ENCODE results near the gene CXCL10.

The CXCL10 gene

DNA sequence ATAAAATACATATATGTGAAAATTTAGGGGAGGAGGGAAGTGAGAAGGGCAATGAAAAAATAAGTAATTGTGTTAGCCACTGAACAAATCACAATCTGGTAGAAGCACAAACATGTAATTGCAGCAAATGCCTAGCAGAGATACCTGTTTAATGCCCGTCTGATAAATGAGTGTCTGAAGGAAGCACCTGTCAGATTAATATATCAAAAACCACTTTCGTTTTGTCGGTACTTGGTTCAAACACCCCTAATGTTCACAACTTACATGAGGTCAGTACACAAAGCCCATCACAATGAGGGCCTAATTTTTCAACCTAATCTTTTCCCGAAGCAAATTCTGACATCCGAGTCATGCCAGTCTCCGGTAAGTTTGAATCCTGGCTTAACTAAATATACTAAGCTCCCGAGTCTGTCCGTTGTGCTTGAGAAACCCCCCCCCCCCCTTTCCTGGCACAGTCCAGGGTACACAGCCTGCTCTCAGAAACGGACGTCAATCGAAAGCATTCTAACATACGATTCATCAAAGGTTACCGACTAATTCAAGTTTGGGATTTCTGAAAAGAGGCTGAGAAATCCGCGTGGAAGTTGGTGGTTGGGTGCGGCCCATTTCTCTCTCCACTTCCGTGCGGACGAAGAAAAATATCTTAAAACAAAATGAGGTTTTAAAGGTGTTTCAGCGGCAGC lies 33.3 kb downstream of the CXCL10 start:
- no peak for DNase-seq

GRCh38 chr4:75985116-75985515 lies 38.2 kb downstream of the CXCL10 start:
- DNase-seq = no peak

GRCh38 chr4:75980576-75980975 lies 42.7 kb downstream of the CXCL10 start:
- no peak for DNase-seq

- no peak for DNase-seq
Measured at GRCh38 chr4:75976177-75976576, 47.1 kb downstream of the CXCL10 start.

GRCh38 chr4:75973766-75974165 lies 49.5 kb downstream of the CXCL10 start:
- no peak for DNase-seq

All from SHP77 treated with DMSO at 0.1 percent for 48 hours (cell line).